Measurements from ENCODE around the gene TAS2R13.
A peak's percentile ranks its signal among the peaks of the same experiment; 100 is the strongest.

TAS2R13 gene

GRCh38 chr12:10909462-10909861 lies at the start of gene TAS2R13:
Gene TAS2R13, minus strand, starts transcription at chr12:10909562. Its CDS starts 264 bp downstream, at chr12:10909298.
- no peak for DNase-seq

GRCh38 chr12:10957741-10958140 lies 48.4 kb upstream of the TAS2R13 start:
- DNase-seq, result no peak

GRCh38 chr12:10956085-10956484 lies 46.7 kb upstream of the TAS2R13 start:
- no peak for DNase-seq

- DNase-seq, result no peak
Observed at GRCh38 chr12:10952645-10953044, 43.3 kb upstream of the TAS2R13 start.

- no peak for DNase-seq
Observed at GRCh38 chr12:10943167-10943566, 33.8 kb upstream of the TAS2R13 start.

- peak; percentile 96 for DNase-seq
Observed at GRCh38 chr12:10941916-10942607, 32.7 kb upstream of the TAS2R13 start.

GRCh38 chr12:10941369-10941768 lies 32.0 kb upstream of the TAS2R13 start:
- no peak for DNase-seq

GRCh38 chr12:10940389-10940788 lies 31.0 kb upstream of the TAS2R13 start:
- no peak for DNase-seq

- DNase-seq, result no peak
Observed at GRCh38 chr12:10939163-10939562, 29.8 kb upstream of the TAS2R13 start, which contains the start of gene TAS2R14. Gene TAS2R14, minus strand, starts transcription at chr12:10939263. Its CDS starts 56 bp downstream, at chr12:10939207.

- DNase-seq, result no peak
Observed at GRCh38 chr12:10936506-10936905, 27.1 kb upstream of the TAS2R13 start.

GRCh38 chr12:10928746-10929286 lies 19.5 kb upstream of the TAS2R13 start, which contains the start of gene PRH2:
Gene PRH2, plus strand, starts transcription at chr12:10929236. Its CDS starts 38 bp downstream, at chr12:10929274.
- peak; percentile 45 for DNase-seq

- DNase-seq, result no peak
Observed at GRCh38 chr12:10926269-10926668, 16.9 kb upstream of the TAS2R13 start.

GRCh38 chr12:10919809-10920208 lies 10.4 kb upstream of the TAS2R13 start:
- no peak for DNase-seq

- DNase-seq, result no peak
Observed at GRCh38 chr12:10910380-10910779, 1.0 kb upstream of the TAS2R13 start.

- no peak for DNase-seq
Observed at GRCh38 chr12:10904686-10905085, 4.7 kb downstream of the TAS2R13 start.

GRCh38 chr12:10901427-10901826 lies 7.9 kb downstream of the TAS2R13 start:
- DNase-seq, result no peak

- no peak for DNase-seq
Observed at GRCh38 chr12:10900972-10901371, 8.4 kb downstream of the TAS2R13 start.

- no peak for DNase-seq
Observed at GRCh38 chr12:10900530-10900929, 8.8 kb downstream of the TAS2R13 start.

GRCh38 chr12:10896854-10897253 lies 12.5 kb downstream of the TAS2R13 start:
- DNase-seq, result no peak

- no peak for DNase-seq
Observed at GRCh38 chr12:10891937-10892336, 17.4 kb downstream of the TAS2R13 start.

- DNase-seq, result no peak
Observed at GRCh38 chr12:10889226-10889625, 20.1 kb downstream of the TAS2R13 start.

GRCh38 chr12:10884086-10884725 lies 25.2 kb downstream of the TAS2R13 start, which contains the start of gene PRH1:
Gene PRH1, minus strand, starts transcription at chr12:10884255. Its CDS starts 38 bp downstream, at chr12:10884217.
- no peak for DNase-seq

- no peak for DNase-seq
Observed at GRCh38 chr12:10873378-10873777, 36.0 kb downstream of the TAS2R13 start.

GRCh38 chr12:10867381-10867780 lies 42.0 kb downstream of the TAS2R13 start:
- DNase-seq, result no peak

Measured in islet precursor cell (in vitro differentiated cells).